ENCODE results near the gene TENT4A.

TENT4A gene

DNA sequence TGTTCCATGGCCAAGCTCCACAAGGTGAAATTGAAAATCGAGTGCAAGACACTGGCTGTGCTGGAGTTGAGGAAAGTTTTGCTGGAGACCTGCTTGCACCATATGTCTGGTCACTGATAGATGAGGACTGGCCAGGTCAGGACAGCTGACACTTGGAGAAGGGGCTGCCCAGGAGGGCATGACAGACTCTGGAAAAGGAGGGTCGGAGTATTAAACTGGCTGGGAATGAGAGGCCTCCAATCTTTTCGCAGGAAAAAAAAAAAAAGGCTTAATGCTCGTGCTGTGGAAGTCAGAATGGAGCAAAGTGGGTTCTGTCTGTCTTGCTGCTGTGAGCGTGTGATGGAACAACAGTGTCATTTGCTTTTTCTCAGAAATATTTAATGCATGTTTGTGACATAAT is 5.5 kb downstream of the TENT4A start:
- no peak for DNase-seq

- DNase-seq = no peak
Measured at GRCh38 chr5:6719417-6719816, 6.2 kb downstream of the TENT4A start.

GRCh38 chr5:6719896-6720560 is 6.8 kb downstream of the TENT4A start:
- no peak for DNase-seq

- DNase-seq = no peak
Measured at GRCh38 chr5:6720561-6720921, 7.3 kb downstream of the TENT4A start.

GRCh38 chr5:6721442-6721841 is 8.2 kb downstream of the TENT4A start:
- no peak for DNase-seq

DNA sequence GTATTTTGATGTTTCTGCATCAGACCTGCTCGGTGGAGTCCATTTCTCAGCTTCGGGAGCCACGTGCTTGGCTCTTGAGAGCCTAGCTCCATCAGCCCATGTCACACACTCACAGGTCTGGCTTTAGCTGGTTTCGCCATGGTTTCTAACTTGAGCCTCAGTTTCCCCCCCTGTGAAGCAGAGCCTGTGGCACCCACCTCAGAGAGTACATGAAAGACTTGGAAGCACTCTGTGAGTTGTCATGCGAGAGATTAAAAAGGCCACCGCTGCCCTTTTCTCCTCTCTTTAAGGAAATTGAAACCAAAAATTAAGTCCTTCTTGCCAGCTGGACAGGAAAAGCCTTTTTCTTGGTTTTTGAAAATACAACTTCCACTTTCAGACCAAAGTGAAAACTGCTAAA is 8.8 kb downstream of the TENT4A start:
- no peak for DNase-seq

GRCh38 chr5:6723122-6723815 is 10.0 kb downstream of the TENT4A start:
- no peak for DNase-seq

DNA sequence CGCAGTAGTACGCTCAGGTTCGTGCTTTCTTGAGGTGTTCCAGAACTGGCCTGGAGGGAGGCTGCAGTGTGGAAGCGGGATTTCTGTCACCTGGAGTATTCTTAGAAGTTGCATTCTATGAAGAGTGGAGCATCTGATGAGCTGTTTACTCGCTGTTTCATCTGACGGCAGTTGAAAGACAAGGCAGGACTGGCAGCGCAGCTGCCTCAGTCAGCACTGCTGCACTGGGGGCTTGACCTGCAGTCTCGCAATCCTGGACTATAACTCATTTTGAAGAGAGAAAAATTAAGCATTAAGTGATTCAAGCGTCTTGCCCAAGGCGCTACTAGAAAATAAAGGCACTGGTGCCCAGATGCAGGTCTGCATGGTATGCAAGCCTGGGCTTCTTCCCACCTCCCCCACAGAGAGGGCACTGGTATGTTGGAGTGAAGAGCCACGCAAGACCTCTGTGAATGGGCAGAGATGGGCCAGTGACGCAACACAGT is 10.6 kb downstream of the TENT4A start:
- no peak for DNase-seq

DNA sequence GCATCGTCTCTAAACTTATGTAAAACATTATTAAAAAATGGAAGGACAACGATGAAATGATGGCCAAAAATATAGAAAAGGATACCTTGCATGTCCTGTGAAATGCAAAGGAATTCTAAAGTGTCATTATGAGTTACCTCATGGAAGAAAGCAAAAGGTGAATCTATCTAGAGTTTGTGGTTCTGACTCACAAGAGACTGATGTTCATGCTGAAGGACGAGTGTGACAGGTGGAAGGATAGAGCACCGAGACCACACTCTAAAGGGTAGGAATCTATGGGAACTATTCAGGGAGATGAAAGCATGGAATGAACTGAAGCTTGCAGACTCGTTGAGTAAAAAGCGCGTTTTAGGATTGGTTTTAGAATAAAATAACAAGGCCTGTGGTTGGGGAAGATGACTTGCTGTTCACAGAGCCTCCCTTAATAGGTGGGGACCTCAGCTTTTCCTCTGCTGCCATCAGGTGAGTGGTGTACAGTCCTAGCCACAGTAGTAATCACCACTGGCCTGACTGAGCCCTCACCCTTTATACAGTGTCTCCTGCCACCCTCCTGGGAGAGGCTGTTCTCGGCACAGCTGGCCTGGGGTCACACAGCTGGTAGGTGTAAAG is 11.2 kb downstream of the TENT4A start:
- DNase-seq = no peak

DNA sequence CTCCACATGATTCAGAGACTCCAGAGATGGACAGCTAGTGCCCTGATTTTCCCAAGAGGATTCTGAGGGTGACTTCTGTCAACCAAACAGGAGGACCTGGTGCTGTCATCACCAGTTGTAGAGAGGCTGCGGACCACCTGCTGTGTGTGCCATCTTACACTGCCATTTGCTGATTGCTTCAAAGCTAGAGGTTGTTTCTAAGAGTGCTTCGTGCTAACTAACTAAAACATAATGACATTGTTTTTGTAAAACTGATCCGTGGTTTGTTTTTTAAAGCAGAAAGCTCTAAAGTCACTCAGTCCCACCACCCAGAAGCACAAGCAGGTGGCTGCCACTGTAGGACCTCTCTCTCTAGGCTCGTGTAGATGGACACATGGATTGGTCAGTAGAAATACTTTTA is 12.2 kb downstream of the TENT4A start:
- no peak for DNase-seq

GRCh38 chr5:6726006-6726405 is 12.8 kb downstream of the TENT4A start:
- DNase-seq = no peak

DNA sequence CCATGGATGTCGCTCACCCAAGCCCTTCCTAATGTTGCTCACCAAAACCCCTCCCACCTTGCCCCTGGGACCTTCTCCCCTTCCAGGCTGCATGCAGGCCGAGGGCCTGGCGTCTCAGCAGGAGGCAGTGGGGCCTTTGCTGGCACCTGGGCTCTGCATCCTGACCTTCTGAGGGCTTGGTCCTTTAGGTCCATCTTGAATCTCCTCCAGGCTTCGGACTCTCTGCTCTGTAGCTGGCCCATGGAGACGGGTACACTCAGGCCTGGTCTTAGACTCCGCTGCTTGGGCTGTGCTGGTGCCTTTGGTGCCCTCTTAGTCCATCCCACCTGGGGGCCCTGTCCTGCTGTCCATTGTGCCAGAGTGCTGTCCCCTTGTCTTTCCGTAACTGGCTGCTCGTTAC is 14.0 kb downstream of the TENT4A start:
- no peak for DNase-seq

DNA sequence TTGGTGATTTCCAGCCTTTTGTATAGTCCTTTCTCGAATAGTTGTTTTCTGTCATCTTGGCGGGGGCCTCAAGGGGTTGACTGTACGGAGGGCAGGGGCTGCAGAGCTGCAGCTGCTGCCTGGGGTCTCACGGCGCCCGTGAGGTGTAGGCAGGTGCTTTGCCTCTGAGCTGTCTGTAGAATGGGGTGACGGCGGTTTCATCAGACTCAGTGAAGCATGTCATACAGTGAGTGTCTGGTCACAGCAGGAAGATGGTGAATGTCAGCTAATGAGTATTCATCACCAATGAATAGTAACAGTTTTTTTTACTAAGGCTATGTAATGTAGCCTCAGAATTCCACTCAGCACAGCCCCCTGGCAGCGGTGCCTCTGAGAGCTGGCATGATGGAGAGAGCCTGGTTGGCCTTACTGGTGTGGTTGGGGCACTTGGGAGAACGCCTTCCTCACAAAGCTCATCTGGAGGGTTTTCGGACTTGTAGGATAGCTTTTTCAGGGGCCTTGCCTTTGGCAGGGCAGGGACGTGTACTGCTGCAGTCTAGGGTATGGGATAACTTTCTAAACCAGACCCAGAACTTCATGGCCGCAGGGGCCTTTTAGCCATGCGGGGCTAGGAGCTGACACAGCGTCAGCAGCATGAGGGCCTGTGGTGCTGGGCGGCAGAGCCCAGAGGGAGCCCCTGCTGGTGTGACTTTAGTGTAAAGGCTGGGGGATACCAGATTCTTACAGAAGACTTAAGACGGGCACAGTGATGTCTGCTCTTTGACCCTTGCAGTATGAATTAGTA is 15.0 kb downstream of the TENT4A start:
- DNase-seq = no peak

DNA sequence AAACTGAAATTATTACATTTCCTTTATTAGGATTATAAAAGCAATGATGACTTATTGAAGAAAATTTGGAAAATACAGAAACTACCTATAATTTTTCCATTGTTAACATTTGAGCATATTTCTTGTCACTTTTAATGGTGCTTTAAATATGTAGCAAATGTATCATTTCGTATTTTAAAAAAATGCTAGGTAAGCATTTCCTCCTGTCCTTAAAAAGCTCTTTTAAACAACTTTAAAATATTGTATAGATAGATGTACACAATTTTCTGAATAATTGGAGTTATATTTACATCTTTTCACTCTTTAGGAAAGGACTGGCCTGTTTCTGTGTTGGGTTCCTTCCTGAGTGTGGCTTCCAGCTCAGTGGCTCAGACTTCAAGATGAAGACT is 15.6 kb downstream of the TENT4A start:
- DNase-seq = no peak

- DNase-seq = peak; percentile 28
Measured at GRCh38 chr5:6729386-6730310, 16.4 kb downstream of the TENT4A start.

DNA sequence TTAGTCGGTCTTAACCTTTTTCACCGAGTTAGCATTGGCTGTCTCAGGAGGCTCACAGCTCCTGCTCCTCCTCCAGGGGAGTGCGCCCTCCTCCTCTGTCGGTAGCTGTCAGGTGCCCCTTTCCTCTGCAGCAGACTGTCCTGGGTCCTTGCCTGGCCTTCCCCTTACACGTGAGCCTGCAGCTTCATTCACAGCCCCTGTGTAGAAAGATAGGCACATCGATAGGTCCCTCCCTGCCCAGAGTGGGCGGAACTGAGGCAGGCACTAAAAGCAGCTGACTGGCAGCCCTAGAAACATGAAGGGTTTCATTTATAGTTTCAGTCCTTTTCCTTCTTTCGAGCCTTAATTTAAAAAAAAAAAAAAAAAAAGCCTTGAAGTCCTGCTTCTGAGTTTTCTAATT is 17.2 kb downstream of the TENT4A start:
- no peak for DNase-seq

GRCh38 chr5:6730807-6731206 is 17.6 kb downstream of the TENT4A start:
- no peak for DNase-seq

DNA sequence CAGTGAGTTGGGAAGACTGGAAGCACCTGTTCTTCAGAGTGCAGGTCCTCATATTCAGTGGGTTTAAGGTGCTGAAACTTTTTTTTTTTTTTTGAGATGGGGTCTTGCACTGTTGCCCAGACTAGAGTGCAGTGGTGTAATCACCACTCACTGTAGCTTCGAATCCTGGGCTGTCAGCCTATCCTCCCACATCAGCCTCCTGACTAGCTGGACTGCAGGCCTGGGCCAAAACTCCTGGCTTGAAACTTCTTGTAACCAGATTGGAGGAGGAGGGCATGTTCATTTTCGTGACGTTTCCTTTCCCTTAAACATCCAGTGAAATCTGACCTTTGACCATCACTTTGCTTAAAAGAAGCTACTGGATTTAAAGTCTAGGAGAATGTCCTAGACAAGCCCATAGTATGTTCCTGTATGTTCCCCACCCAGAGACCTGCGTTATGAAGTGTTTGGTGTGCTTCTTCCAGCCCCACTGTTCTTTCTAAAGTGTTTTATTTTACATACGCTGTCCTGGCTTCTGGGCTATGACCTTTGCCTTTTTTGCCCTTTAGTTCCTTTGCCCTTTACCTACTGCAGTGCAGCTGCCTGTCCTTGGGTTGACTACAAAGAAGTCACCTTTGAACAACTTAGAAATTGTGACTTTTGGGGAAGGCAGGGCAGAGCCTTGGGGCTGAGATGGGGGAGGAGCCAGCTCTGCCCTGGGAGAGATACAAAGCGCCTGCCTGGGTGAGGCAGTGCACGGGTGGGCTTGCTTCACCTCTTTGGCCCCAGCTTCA is 18.4 kb downstream of the TENT4A start:
- DNase-seq = no peak

DNA sequence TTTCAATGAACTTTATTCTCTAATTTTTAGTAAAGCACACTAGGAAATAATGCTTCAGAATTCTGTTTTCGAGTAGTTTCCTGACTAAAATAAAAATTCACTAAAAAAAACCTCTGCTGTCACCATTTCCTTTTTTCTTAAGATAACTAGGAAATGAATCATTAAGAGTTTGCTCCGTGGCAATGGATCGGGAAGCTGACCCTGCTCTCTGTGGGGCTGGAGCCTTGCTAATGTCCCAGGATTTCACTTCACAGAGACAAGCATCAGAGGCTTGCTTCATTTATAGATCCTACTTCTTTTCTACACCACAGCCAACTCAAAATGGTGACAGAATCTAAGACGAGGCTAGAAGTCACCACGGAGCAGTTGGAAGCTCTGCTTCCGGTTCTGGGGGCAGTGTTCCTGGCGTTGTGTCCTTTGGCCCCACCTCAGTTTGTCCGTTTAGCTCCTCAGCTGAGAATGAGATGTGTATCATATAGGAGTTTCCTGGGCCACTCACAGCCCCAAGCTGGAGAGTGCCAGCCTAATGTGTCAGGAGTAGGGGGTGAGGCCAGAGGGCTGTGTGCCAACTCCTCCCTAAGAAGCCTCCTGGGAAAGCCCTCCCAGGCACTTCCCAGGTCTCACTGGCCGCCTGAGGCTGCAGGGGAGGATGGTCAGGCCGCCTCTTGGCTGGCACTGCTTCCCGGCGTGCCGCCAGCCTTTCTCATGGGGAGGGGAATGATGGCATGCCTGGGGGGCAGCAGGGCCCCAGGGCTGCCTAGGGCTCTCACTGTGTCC is 19.6 kb downstream of the TENT4A start:
- no peak for DNase-seq

GRCh38 chr5:6733411-6734242 is 20.4 kb downstream of the TENT4A start:
- no peak for DNase-seq

Measured in CD4-positive, alpha-beta T cell treated with Interleukin-4 for 4 hours (primary cell).